SKM-1 (cell line): ENCODE data around the gene CALCOCO2.
"Not testable (repeated sequence)": the region's sequence is repeated elsewhere in the genome, so short reads cannot be mapped to it uniquely, and the experiment has no call there.

ENCODE experiments used
- DNase-seq: peaks from one replicate; lab custom pipeline; 2025; ENCODE audit not compliant: unreplicated experiment; lab: John Stamatoyannopoulos, UW

CALCOCO2 gene

GRCh38 chr17:48872409-48872808, 41.6 kb downstream of the CALCOCO2 start:
- not testable (repeated sequence) for DNase-seq

GRCh38 chr17:48873209-48873608, 42.4 kb downstream of the CALCOCO2 start:
- DNase-seq = no peak

- no peak for DNase-seq
These were observed 43.0 kb downstream of the CALCOCO2 start for GRCh38 chr17:48873696-48874443.

- peak; percentile 71 for DNase-seq
These were observed 48.4 kb downstream of the CALCOCO2 start for GRCh38 chr17:48878920-48879898.

GRCh38 chr17:48882272-48882671, 51.4 kb downstream of the CALCOCO2 start:
- DNase-seq = no peak

GRCh38 chr17:48883171-48883570, 52.3 kb downstream of the CALCOCO2 start:
- no peak for DNase-seq

- no peak for DNase-seq
These were observed 59.3 kb downstream of the CALCOCO2 start for GRCh38 chr17:48890086-48890485.

GRCh38 chr17:48892940-48893645, 62.3 kb downstream of the CALCOCO2 start:
- no peak for DNase-seq

GRCh38 chr17:48893646-48894508, 63.0 kb downstream of the CALCOCO2 start:
- no peak for DNase-seq

GRCh38 chr17:48894886-48895285, 64.1 kb downstream of the CALCOCO2 start:
- no peak for DNase-seq

- DNase-seq = no peak
These were observed 70.4 kb downstream of the CALCOCO2 start for GRCh38 chr17:48901241-48901640.

- no peak for DNase-seq
These were observed 72.6 kb downstream of the CALCOCO2 start for GRCh38 chr17:48903401-48903800.

GRCh38 chr17:48904428-48904827, 73.6 kb downstream of the CALCOCO2 start:
- no peak for DNase-seq

GRCh38 chr17:48905987-48906515, 75.2 kb downstream of the CALCOCO2 start:
- no peak for DNase-seq

GRCh38 chr17:48907713-48908046, 76.8 kb downstream of the CALCOCO2 start:
- DNase-seq = peak; percentile 22

GRCh38 chr17:48908047-48908843, 77.4 kb downstream of the CALCOCO2 start, which contains the start of gene UBE2Z:
UBE2Z (plus strand) TSS chr17:48908407; CDS start chr17:48908504, 97 bp downstream.
- DNase-seq = peak; percentile 71

GRCh38 chr17:48908853-48909394, 78.1 kb downstream of the CALCOCO2 start:
- peak; percentile 45 for DNase-seq

GRCh38 chr17:48909783-48910182, 78.9 kb downstream of the CALCOCO2 start:
- DNase-seq = no peak

- no peak for DNase-seq
These were observed 79.5 kb downstream of the CALCOCO2 start for GRCh38 chr17:48910370-48910769.
